Left hindlimb (tissue), 1 donor: ENCODE results near the gene YOD1.

ENCODE experiments used
- DNase-seq: peaks from one replicate; pipeline ENCODE4 v3.0.0-alpha.2; 2018

YOD1 gene

DNA sequence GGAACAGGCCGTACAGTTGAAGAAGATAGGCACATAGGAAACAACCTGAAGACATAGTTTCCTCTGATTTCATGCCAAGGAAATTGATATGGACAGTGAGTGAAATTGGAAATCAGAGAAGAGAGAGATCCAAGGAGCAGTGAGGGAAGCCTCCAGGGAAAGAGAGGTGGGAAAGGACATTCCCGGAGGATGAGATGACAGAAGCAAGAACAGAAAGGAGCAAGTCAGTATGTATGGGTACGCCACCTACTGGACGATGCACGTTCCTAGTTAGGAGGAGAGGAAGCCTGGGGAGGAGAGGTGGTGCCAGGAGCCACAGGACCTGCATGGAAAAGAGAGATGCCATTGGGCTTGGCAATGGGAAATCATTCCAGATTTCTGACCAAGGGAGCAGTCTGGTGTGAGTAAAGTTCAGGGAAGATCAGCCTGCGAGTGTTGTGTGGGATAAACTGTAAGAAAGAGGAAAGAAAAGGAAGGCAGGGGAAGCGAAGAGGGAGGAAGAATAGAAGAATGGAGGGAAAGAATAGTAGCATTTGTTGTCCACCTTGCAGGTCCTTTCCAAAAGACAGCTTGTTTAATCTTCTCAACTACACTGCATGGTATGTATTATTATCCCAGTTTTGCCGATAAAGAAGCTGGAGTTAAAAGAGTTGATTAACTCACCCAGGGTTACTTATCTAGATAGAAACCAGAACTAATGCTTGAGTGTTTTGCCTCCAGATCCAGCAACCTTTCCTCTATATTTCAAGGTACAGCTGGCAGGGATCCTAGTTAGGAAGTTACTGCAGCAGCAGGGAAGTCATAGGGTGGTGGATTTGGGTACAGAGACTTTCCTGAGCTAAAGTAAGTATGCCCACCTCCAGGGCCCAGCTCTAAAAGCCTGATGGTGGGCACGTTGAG is 45.8 kb downstream of the YOD1 start:
- no peak for DNase-seq

DNA sequence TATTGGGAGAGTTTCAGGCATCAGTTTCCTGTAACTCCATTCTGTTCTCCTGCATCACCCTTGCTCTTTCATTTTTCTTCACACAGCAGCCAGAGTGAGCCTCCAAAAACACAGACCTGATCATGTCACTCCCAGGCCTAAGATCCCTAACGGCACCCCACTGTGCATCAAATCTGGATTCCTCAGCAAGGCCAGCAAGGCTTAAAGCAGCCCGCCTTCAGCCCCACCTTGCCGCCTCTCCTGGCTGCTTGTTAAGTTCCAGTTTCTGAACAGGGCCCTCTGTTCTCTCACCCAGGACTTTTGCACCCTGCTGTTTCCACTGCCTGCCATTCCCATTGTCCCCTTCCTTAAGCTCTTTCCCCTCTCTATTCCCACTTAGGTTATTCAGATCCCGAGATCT is 47.8 kb downstream of the YOD1 start:
- DNase-seq = no peak

DNA sequence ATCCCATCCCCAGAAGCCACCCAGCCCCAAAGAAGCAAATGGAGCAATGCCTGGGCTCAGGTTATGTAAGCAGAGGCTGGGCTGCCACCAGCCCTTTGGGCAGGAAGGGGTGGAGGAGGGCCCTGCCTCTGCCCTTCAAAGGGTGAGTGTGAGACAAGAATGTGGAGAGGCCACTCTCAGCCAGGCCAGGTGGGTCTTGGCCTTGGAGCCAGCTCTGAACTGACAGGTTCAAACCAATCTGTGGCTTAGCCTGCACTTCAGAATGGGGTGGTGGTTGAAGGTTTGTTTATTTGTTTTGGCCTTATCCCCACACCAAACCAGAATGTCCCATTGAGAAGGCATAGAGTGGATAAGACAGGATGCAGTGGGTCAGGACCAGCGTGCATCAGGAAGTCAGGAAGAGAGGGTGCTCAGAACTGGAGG is 48.3 kb downstream of the YOD1 start:
- no peak for DNase-seq

GRCh38 chr1:207001492-207002245 is 49.3 kb downstream of the YOD1 start:
- DNase-seq = no peak

DNA sequence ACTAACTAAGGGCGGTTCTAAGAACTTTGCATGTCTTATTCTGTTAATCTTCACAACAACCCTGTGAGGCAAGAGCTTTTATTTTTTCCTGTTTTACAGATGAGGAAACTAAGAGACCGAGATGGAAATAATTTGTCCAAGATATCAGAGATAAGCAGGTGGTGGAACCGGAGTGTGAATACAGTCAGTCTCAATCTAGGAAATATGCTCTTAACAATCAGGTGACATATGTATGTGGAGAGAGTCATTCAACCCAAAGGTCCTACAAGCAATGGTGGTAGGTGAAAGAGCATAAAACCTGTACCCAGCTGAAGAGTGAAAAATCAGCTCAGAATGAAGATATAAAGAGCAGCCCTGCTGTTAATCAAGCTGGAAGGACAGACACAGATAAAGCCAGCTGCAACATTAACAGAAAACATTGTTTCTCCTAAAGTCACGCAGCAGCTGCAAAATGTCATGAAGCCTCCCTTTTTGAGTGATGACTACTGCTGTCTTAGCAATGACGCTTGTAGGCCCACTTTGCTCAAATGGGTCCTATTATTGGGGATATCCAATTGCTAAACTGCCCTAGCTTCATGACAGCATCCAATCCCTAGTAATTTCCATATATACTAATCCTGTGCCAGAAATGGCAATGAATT is 50.2 kb downstream of the YOD1 start:
- DNase-seq = no peak

DNA sequence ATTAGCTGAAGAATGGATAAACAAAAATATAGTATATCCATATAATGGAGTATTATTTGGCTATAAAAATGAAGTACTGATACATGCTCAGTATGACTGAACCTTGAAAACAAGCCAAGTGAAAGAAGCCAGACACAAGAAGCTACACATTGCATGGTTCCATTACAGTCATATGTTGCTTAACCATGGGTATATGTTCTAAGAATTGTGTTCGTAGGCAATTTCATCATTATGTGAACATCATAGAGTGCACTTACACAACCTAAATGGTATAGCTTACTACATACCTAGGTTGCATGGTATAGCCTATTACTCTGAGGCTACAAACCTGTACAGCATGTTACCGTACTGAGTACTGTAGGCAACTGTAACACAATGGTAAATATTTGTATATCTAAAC is 52.2 kb downstream of the YOD1 start:
- no peak for DNase-seq
